ENCODE results near the gene ABLIM1.

DNA sequence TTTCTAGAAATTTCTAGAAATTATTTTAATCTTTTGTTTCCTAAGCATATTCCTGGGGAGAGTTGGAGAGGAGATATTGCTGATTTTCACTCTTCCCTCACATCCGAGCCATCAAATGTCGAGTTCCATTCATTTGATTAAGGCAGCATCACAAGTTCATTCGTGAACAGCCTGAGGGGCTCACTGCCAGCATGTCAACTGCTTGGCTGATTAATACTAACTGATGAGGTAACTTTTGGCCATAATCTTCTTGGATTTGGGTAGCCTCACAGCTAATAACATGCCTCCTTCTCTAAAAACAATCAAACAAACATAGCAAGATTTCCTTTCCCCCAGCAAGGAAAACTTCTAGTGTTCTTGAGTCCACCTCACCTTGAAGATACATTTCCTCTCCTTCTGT lies 166.7 kb downstream of the ABLIM1 start:
- TF ChIP-seq, protein P1, sequence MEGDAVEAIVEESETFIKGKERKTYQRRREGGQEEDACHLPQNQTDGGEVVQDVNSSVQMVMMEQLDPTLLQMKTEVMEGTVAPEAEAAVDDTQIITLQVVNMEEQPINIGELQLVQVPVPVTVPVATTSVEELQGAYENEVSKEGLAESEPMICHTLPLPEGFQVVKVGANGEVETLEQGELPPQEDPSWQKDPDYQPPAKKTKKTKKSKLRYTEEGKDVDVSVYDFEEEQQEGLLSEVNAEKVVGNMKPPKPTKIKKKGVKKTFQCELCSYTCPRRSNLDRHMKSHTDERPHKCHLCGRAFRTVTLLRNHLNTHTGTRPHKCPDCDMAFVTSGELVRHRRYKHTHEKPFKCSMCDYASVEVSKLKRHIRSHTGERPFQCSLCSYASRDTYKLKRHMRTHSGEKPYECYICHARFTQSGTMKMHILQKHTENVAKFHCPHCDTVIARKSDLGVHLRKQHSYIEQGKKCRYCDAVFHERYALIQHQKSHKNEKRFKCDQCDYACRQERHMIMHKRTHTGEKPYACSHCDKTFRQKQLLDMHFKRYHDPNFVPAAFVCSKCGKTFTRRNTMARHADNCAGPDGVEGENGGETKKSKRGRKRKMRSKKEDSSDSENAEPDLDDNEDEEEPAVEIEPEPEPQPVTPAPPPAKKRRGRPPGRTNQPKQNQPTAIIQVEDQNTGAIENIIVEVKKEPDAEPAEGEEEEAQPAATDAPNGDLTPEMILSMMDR (IDR thresholded peaks at IDR 0.05 in 8 of 11, conservative IDR thresholded peaks at IDR 0.05 in 3 of 11) = no peak
- TF ChIP-seq POLR2AphosphoS5 (IDR thresholded peaks at IDR 0.05) = no peak
- TF ChIP-seq POLR2A (IDR thresholded peaks at IDR 0.05) = no peak
